Central memory CD4-positive, alpha-beta T cell (primary cell): Measurements from ENCODE around the gene EGF.
"Not testable (repeated sequence)": the region's sequence is repeated elsewhere in the genome, so short reads cannot be mapped to it uniquely, and the experiment has no call there.

Experiments used
- DNase-seq: peaks from one replicate; pipeline ENCODE4 v3.0.0; 2022
- total RNA-seq, 3 experiments: gene quantifications; one replicate each; lab custom pipeline; 2026; lab: John Stamatoyannopoulos, UW

EGF gene
- 0 to 0.07 (median 0) reads per million in 3 experiments for total RNA-seq

DNA sequence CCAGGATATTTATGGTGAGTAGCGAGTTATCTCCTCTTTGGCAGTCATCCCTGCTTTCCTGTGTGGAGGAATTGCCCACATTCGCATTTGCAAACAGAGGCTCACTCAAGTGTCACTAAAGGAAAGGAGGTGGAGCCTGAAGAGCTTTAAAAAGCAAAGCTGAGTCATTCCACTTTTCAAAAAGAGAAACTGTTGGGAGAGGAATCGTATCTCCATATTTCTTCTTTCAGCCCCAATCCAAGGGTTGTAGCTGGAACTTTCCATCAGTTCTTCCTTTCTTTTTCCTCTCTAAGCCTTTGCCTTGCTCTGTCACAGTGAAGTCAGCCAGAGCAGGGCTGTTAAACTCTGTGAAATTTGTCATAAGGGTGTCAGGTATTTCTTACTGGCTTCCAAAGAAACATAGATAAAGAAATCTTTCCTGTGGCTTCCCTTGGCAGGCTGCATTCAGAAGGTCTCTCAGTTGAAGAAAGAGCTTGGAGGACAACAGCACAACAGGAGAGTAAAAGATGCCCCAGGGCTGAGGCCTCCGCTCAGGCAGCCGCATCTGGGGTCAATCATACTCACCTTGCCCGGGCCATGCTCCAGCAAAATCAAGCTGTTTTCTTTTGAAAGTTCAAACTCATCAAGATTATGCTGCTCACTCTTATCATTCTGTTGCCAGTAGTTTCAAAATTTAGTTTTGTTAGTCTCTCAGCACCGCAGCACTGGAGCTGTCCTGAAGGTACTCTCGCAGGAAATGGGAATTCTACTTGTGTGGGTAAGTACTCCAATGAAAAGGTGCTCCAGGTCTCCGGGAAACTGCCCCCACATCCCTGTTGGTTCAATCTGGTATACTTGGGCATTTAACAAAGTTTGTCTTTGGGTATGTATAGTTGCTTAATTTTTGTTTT is at the start of gene EGF:
Gene EGF (plus strand): TSS at position 178 of the 890 bp plus-strand sequence. CDS start 453 bp downstream, at position 631.
- DNase-seq = no peak

DNA sequence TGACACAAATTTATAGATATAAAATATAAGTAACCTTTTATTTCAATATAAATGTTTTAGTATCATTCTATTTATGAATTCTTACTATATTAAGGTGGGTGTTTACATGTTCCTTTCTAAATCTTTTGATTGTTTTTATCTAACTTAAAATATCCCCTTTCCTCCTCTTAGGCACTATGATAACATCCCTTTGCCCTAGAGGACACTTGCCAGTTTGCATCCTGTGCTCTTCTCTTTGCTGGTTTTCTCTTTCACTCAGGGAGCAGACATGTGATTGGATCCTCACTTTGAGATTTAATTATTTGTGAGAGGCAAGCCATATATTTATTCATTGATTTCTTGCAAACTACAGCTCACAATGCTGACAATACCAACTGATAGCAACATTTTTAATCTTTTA is 48.5 kb upstream of the EGF start:
- DNase-seq = no peak

DNA sequence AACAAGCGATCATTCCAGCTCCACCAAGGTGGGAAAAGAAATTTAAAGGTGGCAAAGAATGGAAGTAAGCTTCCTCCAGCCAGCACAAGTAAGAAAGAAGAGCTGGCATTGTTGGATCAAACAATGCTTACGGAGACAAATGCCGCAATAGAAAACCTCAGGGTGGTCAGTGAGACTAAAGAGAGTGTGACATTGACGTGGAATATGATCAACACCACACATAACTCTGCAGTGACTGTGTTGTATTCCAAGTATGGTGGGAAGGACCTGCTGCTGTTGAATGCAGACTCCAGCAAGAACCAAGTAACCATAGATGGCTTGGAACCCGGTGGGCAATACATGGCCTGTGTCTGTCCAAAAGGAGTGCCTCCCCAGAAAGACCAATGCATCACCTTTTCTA is 42.6 kb upstream of the EGF start:
- DNase-seq = no peak

DNA sequence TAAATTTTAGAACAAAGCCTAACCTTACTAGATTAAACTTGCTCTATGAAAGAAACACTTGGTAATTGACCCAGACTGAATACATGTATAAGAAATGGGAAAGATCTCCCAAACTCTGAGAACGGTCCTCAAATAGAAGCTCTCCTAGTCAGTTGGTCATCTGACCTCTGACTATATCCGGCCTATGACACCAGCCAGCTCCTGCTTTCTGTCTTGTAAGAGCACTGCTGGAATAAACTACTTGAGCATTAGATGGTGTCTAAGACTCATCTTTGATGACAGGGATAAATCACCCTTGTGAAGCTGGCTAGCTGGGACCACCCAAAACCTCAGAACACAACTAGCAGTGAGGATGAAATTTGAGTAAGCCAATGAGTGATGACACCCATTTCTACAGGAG is 40.6 kb upstream of the EGF start:
- DNase-seq = no peak

DNA sequence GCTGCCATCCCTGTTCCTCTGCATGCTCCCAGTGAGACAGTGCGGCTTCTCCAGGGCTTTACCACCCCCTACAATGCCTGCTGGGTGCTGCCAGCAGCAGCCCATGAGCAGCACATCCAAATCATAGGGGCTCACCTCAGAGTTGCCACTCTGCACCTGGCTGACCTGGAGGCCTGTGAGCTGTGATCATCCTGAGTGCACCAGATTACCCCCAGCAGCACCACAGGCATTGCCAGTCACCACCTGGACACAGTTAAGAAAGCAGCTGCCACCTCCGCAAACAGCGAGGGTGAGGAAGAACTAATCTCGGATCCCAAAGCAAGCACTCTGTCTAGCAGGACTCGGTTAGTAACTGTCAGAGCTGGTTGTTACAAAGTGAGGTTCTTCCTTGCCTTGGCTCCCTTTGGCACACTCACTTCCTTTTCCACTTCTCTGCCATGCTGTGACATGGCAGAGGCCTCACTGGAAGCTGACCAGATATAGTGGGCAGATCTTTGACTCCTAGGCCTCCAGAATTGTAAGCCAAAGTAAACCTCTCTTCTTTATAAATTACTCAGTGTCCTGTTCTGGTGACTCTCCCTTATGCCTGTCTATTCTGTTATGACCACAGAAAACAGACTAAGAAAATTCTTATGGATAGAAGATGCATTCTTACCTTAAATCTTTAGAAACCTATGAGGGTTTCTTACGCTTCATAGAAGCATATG is 39.6 kb upstream of the EGF start:
- no peak for DNase-seq

GRCh38 chr4:109873791-109874514 is 38.7 kb upstream of the EGF start:
- no peak for DNase-seq

- no peak for DNase-seq
Observed at GRCh38 chr4:109875106-109875505, 37.6 kb upstream of the EGF start.

DNA sequence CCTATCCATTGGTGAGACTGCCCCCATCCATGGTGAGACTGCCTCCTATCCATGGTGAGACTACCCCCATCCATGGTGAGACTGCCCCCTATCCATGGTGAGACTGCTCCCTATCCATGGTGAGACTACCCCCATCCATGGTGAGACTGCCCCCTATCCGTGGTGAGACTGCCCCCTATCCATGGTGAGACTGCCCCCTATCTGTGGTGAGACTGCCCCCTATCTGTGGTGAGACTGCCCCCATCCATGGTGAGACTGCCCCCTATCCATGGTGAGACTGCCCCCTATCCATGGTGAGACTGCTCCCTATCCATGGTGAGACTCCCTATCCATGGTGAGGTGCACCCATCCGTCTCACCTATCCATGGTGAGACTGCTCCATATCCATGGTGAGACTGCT is 37.1 kb upstream of the EGF start:
- DNase-seq = not testable (repeated sequence)

DNA sequence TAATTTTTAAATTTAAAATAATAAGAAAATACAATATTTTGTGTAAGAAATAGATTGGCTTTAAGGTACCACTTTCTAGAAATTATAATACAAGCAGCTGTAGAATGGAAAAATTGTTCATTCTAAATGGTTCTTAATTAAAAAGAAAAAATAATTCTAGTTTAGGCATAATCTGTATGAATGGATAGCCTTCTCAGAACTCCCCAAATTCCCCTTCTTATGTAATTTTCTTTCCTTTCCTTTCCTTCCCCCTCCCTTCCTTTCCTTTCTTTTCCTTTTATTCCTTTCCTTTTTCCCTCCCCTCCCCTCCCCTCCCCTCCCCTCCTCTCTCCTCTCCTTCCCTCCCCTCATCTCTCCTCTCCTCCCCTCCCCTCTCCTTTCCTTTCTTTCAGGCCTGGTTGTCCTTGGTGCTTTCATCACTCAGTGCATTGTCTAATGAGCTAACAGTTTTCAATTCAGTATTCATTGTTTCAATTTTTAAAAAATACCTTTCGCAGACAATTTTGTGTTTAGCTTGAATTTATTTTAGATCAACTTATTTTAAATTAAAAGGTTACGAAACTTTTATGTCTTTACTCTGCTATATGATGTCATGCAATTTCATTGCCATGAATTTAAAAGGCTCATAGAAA is 35.9 kb upstream of the EGF start:
- no peak for DNase-seq

DNA sequence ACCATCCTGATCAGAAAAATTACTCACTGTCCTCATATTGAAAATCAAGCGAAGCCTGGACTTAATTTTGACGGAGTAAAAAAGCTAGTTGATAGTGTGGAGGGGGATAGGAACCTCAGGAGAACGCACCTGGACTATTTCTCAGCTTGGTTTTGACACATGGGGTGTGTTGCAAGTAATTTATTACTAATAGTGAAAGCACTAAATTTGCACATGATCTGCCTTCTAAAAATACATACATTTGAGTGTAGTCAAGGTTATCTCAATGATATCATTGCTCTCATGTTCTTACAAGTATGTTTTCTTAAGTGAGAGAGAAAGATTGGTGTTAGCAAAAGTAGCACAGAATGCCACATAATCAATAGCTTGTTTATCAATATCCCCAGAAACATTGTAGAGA is 35.3 kb upstream of the EGF start:
- no peak for DNase-seq

- no peak for DNase-seq
Observed at GRCh38 chr4:109878355-109878754, 34.3 kb upstream of the EGF start.

- no peak for DNase-seq
Observed at GRCh38 chr4:109879081-109879480, 33.6 kb upstream of the EGF start.

DNA sequence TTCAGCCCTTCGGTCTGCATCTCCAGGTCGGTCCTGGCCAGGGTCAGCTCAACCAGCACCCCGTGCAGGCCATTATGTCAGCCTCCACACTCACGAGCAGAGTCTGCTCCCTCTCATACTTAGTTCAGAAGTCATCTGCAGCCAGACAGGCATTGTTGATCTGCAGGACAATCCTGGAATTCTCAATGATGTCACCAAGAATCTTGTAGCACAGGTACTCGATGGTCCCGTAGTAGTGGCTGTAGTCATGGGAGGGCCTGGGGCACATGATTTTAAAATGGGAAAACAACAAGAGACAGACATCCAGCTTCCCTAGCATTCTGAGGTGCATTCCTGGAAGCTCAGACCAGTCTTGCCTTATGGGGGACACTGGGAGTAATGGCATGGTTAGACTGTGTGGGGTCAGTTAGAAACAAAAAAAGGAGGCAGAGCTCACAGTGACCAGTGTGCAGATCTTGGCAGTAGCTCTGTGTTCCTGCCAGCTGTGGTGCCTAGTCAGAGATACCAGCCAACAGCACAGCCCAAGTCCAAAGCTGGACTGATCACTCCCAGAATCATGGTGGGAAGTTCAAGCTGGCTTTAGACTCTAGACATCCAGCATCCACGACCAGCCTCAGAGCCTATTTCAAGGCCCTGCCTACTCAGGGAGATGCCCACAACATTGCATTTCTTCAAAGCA is 32.9 kb upstream of the EGF start:
- DNase-seq = no peak

DNA sequence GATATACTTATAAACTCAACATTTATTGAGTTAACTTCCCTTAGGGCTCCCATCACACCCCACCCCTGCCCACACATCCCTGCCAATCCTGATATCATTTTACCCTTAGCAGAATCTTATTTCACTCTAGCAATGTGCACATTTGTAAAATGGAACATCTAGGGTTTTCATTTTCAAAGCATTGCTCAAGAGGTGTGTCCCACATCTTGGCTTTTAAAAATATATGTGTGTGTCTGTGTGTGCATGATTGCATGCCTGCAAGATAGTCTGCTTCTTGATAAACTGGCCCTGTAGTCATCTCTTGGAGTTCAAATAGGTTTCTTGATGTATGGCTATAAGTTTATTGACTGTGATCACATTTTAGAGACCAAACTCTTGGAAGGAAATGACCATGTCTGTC is 26.4 kb upstream of the EGF start:
- no peak for DNase-seq

DNA sequence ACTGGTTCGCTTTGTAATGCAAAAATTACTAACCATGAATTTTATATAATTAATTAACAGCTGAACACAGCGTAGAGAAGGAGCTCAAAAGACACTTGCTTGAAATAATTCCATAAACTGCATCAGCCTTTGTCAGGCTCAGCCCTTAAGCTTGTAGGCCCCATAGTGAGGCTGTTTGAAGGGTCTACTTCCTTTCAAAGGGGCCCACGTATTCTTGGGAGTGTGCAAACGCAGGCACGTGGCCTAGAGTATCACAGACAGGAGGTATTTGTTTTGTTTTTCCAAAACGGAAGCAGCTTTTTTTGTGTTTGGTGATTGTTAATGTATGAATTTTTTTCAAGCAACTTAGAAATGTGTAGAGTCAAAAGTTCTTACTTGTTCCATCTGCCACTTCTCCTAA is 25.6 kb upstream of the EGF start:
- no peak for DNase-seq

DNA sequence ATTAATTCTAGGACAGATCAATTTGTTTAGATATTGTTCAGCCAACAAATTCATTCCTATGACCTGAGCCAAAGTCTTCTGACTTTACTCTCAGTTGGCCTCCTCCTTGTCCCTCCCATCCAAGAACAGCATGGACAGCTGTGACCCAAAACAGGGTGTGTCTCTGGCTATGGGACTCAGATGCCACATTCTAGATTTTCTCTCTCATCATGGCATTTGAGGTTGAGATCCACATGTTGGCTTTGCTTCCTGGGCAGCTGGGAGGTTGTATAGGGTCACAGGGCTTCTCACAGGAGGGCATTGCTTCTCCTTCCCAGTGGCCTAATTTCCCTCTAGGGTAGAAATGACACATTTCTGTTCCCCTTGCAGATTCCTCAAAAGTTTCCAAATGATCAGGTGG is 22.6 kb upstream of the EGF start:
- no peak for DNase-seq

DNA sequence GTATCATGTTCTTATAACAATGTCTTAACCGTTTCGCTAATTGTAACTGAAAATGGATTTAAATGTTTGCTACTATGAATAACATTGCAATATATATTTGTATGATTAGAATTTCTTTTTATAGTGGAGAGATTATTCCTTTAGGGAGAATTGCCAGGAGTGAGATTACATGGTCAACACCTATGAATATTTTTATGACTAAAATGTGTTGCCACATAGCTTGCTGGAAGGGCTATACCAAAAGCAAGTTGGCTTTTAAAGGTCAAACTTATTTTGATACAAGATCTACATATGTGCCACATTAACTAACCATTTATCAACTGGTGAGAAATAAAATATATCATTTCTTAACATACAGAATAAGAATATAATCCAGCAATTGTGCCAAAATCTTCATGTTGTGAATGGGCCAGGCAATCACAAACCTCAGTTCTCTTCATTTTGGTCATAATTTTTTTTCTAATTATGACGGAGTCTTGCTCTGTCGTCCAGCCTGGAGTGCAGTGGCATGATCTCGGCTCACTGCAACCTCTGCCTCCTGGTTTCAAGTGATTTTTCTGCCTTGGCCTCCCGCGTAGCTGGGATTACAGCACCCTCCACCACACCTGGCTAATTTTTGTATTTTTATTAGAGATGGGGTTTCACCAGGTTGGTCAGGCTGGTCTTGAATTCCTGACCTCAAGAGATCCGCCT is 10.0 kb upstream of the EGF start:
- no peak for DNase-seq

DNA sequence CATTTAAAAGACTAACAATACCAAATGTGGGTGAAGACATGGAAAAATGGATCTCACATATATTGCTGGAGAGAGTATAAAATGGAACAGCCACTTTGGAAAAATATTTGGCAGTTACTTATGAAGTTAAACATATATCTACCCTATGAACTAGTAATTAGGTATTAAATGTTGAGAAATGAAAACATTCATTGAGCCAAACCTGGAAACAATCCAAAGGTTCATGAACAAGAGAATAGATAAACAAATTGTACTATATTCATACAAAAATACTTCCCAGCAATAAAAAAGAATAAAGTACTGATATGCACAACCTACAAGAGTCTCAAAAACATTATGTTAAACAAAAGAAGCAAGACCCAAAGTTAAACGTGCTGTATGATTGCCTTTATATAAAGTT is 4.0 kb upstream of the EGF start:
- no peak for DNase-seq

DNA sequence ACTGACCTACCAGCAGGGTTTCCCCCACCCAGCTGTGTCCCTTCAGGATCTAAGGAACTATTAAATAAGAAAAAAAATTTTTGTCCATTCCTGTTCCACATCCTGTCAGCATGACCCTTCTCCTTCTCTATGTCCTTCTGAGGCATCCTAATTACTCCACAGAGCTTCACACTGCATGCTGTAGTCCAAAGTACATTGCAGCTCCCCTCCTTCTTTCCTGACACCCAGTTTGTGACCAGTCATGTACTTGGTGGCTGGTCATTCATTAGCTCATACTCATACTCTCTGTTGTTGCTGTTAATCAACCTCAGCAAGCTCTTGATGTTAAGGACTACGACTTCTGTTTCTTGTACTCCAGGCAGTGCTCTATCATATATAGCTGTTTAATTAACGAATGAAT is 2.4 kb upstream of the EGF start:
- no peak for DNase-seq

DNA sequence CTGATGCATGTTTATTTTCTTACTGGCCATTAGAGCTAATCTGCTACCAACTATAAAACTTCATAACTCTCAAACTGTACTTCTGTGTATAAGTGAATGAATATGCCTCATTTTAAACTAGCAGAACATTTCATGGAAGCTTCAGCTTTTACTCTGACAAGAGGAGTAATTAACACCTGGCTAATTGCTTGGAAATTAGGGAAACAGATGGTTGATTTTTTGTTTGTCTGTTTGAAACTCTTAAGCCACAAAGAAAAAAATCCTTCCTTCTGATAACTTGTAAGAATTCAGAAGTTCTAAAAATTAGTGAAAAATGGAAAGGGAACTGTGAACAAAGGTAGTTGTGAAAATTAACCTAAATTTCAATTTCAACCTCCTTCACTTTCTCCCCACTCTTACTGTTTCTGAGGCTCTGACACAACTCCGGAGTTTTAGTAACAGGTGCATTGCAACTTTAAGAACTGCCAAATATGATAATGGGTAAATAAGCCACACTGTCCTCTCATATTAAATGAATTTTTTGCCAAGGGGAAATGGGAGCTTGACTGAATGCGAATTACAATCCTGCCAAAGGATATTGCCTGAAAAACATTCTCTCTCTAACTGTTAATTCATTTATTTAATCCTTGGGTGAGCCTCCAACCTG is 1.0 kb downstream of the EGF start:
- no peak for DNase-seq

- DNase-seq = no peak
Observed at GRCh38 chr4:109914322-109914721, 1.6 kb downstream of the EGF start.
